Occipital lobe (tissue), 2 donors: ENCODE data around the gene BTBD9. TPM values are rescaled to one million over a fixed set of nuclear protein-coding genes. Genes with fewer than 3 reads are reported as not detected.

ENCODE experiments used
- DNase-seq: peaks from one replicate; lab custom pipeline; 2025; lab: John Stamatoyannopoulos, UW
- total RNA-seq: library from RNA; depleted of rRNA; stranded (reverse); fragments of >200 nt; gene quantifications from one replicate; pipeline ENCODE4 v1.2.3, GENCODE V29; 2014

The BTBD9 gene
- total RNA-seq, 1 donor from 2014 or later: 38.1 TPM

- DNase-seq: no peak
Measured at GRCh38 chr6:38209371-38210260, 430.1 kb downstream of the BTBD9 start.

- no peak for DNase-seq
Measured at GRCh38 chr6:38208028-38208427, 431.7 kb downstream of the BTBD9 start.

- no peak for DNase-seq
Measured at GRCh38 chr6:38207375-38207774, 432.4 kb downstream of the BTBD9 start.

- no peak for DNase-seq
Measured at GRCh38 chr6:38198219-38198618, 441.5 kb downstream of the BTBD9 start.

GRCh38 chr6:38195113-38195635 lies 444.6 kb downstream of the BTBD9 start:
- DNase-seq: no peak

GRCh38 chr6:38194589-38194988 lies 445.1 kb downstream of the BTBD9 start:
- no peak for DNase-seq

- no peak for DNase-seq
Measured at GRCh38 chr6:38194282-38194572, 445.5 kb downstream of the BTBD9 start.

GRCh38 chr6:38193481-38194281 lies 446.0 kb downstream of the BTBD9 start:
- no peak for DNase-seq

GRCh38 chr6:38193051-38193450 lies 446.7 kb downstream of the BTBD9 start:
- no peak for DNase-seq

GRCh38 chr6:38192487-38192886 lies 447.2 kb downstream of the BTBD9 start:
- no peak for DNase-seq

- no peak for DNase-seq
Measured at GRCh38 chr6:38192011-38192410, 447.7 kb downstream of the BTBD9 start.

GRCh38 chr6:38191418-38191817 lies 448.3 kb downstream of the BTBD9 start:
- DNase-seq: no peak

- no peak for DNase-seq
Measured at GRCh38 chr6:38188677-38189335, 450.9 kb downstream of the BTBD9 start.

GRCh38 chr6:38187811-38188590 lies 451.7 kb downstream of the BTBD9 start:
- DNase-seq: no peak

GRCh38 chr6:38187325-38187724 lies 452.4 kb downstream of the BTBD9 start:
- DNase-seq: no peak

GRCh38 chr6:38185752-38186151 lies 454.0 kb downstream of the BTBD9 start:
- DNase-seq: no peak

GRCh38 chr6:38185244-38185643 lies 454.5 kb downstream of the BTBD9 start:
- no peak for DNase-seq

- no peak for DNase-seq
Measured at GRCh38 chr6:38184585-38185080, 455.1 kb downstream of the BTBD9 start.

GRCh38 chr6:38183856-38184584 lies 455.7 kb downstream of the BTBD9 start:
- DNase-seq: no peak

GRCh38 chr6:38182426-38182825 lies 457.3 kb downstream of the BTBD9 start:
- no peak for DNase-seq
